Upper lobe of right lung (tissue), 1 donor: Measurements from ENCODE around the gene LMX1A. TPM values are rescaled to one million over a fixed set of nuclear protein-coding genes. Genes with fewer than 3 reads are reported as not detected.

ENCODE experiments used
- ATAC-seq: fragments of 200-7000 bp; cut with Tn5 transposase; one replicate; pipeline ENCODE4 v1.9.1; 2020; ENCODE audit warnings: mild to moderate bottlenecking, moderate library complexity
- DNase-seq: peaks from one replicate; pipeline ENCODE4 v3.0.0-alpha.2; 2020
- H3K27ac ChIP-seq: fragments of 200-600 bp; one replicate; pipeline ENCODE4 v1.8.0; 2022
- H3K27me3 ChIP-seq: fragments of 200-600 bp; one replicate; pipeline ENCODE4 v1.8.0; 2022; ENCODE audit warnings: mild to moderate bottlenecking
- H3K36me3 ChIP-seq: fragments of 200-600 bp; one replicate; pipeline ENCODE4 v1.8.0; 2022
- H3K4me1 ChIP-seq: fragments of 200-600 bp; one replicate; pipeline ENCODE4 v1.8.0; 2022
- H3K4me3 ChIP-seq: fragments of 200-600 bp; one replicate; pipeline ENCODE4 v1.8.0; 2022; ENCODE audit warnings: mild to moderate bottlenecking
- H3K9me3 ChIP-seq: fragments of 200-600 bp; one replicate; pipeline ENCODE4 v1.8.0; 2022
- CTCF ChIP-seq: fragments of 200-600 bp; IDR thresholded peaks from one replicate; pipeline ENCODE4 v1.8.0; 2022; ENCODE audit warnings: antibody characterized with exemption
- intact Hi-C: fragments of 100-400 bp; cut with DNase I; formaldehyde crosslinking; loops from one replicate; pipeline ENCODE4 v1.11.0; 2022
- total RNA-seq: library from RNA; stranded (reverse); fragmentation: NEBNext Ultra II Directional; extraction: Animal tissue kit (Norgen Biotek cat#: 25700); gene quantifications from one replicate; pipeline ENCODE4 v1.2.1, GENCODE V29; 2021
- donor health status: DM: no; HTN: yes; CAD: no; lungs with severe emphysema.

The LMX1A gene
- total RNA-seq, 1 donor from 2014 or later, result not detected

GRCh38 chr1:165303386-165303785 lies 53.1 kb downstream of the LMX1A start:
- intact Hi-C loops, result no loop called here
- H3K27me3 ChIP-seq, result no peaks in the 10 kb centered on the region
- no peak for DNase-seq
- H3K36me3 ChIP-seq, result no peaks in the 10 kb centered on the region
- no peak for TF ChIP-seq CTCF
- H3K27ac ChIP-seq, result no peak overlapping the region
- no peak for ATAC-seq
- no peaks in the 10 kb centered on the region for H3K4me1 ChIP-seq
- H3K9me3 ChIP-seq, result no peaks in the 10 kb centered on the region
- H3K4me3 ChIP-seq, result no peak overlapping the region

- no peak for ATAC-seq
These were observed 56.1 kb downstream of the LMX1A start for GRCh38 chr1:165300400-165300903.

DNA sequence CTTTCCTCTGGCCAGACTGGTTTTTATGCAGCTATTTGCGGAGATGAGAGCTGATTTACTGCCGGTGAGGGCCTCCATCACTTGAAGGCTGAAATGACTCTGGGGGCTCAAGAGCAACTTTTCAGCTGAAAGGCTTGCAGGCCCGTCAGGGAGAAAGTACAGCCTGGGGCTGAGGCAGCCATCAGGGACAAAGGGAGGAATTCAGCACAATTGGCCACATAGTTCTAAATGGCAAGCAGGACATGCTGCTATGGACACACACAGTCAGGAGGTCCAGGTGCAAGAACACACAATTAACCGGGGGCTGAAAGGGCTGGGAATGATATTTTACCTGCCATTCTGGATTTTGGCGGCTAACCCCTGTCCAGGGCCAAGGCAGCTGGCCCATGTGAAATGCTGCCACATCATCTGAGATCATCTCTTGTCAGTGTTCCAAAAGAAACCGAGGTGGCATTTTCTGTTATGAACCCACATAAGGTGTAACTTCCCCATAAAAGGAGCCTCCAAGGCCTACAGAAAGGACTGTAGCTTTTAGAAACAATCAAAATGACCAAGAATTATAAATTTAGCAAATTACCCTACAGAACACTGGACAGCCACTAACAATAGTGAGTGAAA lies 58.2 kb downstream of the LMX1A start:
- intact Hi-C loops, result no loop called here
- no peaks in the 10 kb centered on the region for H3K9me3 ChIP-seq
- H3K27ac ChIP-seq, result no peak overlapping the region
- TF ChIP-seq CTCF, result no peak
- ATAC-seq, result no peak
- DNase-seq, result no peak
- H3K4me1 ChIP-seq, result no peaks in the 10 kb centered on the region
- no peak overlapping the region for H3K4me3 ChIP-seq
- no peaks in the 10 kb centered on the region for H3K27me3 ChIP-seq
- H3K36me3 ChIP-seq, result no peaks in the 10 kb centered on the region

More at GRCh38 chr1:165300400-165300903, 56.1 kb downstream of the LMX1A start:
- H3K36me3 ChIP-seq, result no peaks in the 10 kb centered on the region
- intact Hi-C loops, result no loop called here
- no peak for DNase-seq
- H3K9me3 ChIP-seq, result no peaks in the 10 kb centered on the region
- H3K4me1 ChIP-seq, result no peaks in the 10 kb centered on the region
- no peak overlapping the region for H3K27ac ChIP-seq
- no peaks in the 10 kb centered on the region for H3K27me3 ChIP-seq
- TF ChIP-seq CTCF, result no peak
- no peak overlapping the region for H3K4me3 ChIP-seq

GRCh38 chr1:165296205-165296604 lies 60.3 kb downstream of the LMX1A start:
- ATAC-seq (no peak), DNase-seq (no peak)
- H3K9me3 ChIP-seq, result no peaks in the 10 kb centered on the region
- no peak overlapping the region for H3K27ac ChIP-seq
- H3K4me1 ChIP-seq, result no peaks in the 10 kb centered on the region
- no peak for TF ChIP-seq CTCF
- no peaks in the 10 kb centered on the region for H3K36me3 ChIP-seq
- no peaks in the 10 kb centered on the region for H3K27me3 ChIP-seq
- H3K4me3 ChIP-seq, result no peak overlapping the region
- intact Hi-C loops, result no loop called here

- H3K27ac ChIP-seq, result no peak overlapping the region
- no peaks in the 10 kb centered on the region for H3K4me1 ChIP-seq
- TF ChIP-seq CTCF, result no peak
- no peak overlapping the region for H3K4me3 ChIP-seq
- no peak for DNase-seq
- no peaks in the 10 kb centered on the region for H3K36me3 ChIP-seq
- intact Hi-C loops, result no loop called here
- no peaks in the 10 kb centered on the region for H3K9me3 ChIP-seq
- peaks cover 7% of the 10 kb centered on the region for H3K27me3 ChIP-seq
- no peak for ATAC-seq
These were observed 66.4 kb downstream of the LMX1A start for GRCh38 chr1:165290148-165290547.

- no peak for ATAC-seq
- H3K36me3 ChIP-seq, result no peaks in the 10 kb centered on the region
- peaks cover 7% of the 10 kb centered on the region for H3K27me3 ChIP-seq
- no peak overlapping the region for H3K27ac ChIP-seq
- no peak for TF ChIP-seq CTCF
- H3K4me1 ChIP-seq, result no peaks in the 10 kb centered on the region
- intact Hi-C loops, result no loop called here
- no peak overlapping the region for H3K4me3 ChIP-seq
- H3K9me3 ChIP-seq, result no peaks in the 10 kb centered on the region
- no peak for DNase-seq
These were observed 67.0 kb downstream of the LMX1A start for GRCh38 chr1:165289556-165289955.
